PC-9 (cell line): Measurements from ENCODE around the gene ARID4A. TPM values are rescaled to one million over a fixed set of nuclear protein-coding genes. Genes with fewer than 3 reads are reported as not detected.

Experiments used
- BruUV-seq: library from RNA; stranded (reverse); fragments of 400-500 nt; replicated peaks from 2 replicates; lab custom pipeline; 2021; lab: Mats Ljungman, UMichigan
- CTCF ChIA-PET: fragments of 300-600 bp; sonication (Branson Sonifier 250); formaldehyde crosslinking; loops from one replicate; lab custom pipeline; 2022; ENCODE audit warnings: antibody characterized with exemption; lab: Charles Lee
- POLR2A ChIA-PET: fragments of 300-600 bp; sonication (Branson Sonifier 250); formaldehyde crosslinking; loops from one replicate; lab custom pipeline; 2022; ENCODE audit warnings: antibody characterized with exemption; ENCODE audit not compliant: unreplicated experiment; lab: Charles Lee
- DNase-seq, 2 experiments: peaks; one replicate each; pipeline versions ENCODE4 v3.0.0 to v3.0.0-alpha.2; 2015 to 2022; ENCODE audit warnings: mixed read lengths in 1 of 2
- H2AFZ ChIP-seq: fragments of 200-600 bp; sonication (generic); 2 replicates; pipeline ENCODE4 v1.8.1; 2017; ENCODE audit warnings: antibody characterized with exemption
- H3F3A ChIP-seq: fragments of 200-600 bp; sonication (generic); 2 replicates; pipeline ENCODE4 v1.8.1; 2017; ENCODE audit warnings: antibody characterized with exemption, mild to moderate bottlenecking, low read depth; ENCODE audit not compliant: insufficient read depth
- H3K27ac ChIP-seq: fragments of 200-600 bp; sonication (generic); 2 replicates; pipeline ENCODE4 v1.6.1; 2016; ENCODE audit warnings: mixed run types
- H3K27me3 ChIP-seq: fragments of 200-600 bp; sonication (generic); 2 replicates; pipeline ENCODE4 v1.6.1; 2016; ENCODE audit warnings: low read depth, mixed run types; ENCODE audit not compliant: insufficient read depth
- H3K36me3 ChIP-seq: fragments of 200-600 bp; sonication (generic); 2 replicates; pipeline ENCODE4 v1.6.1; 2016; ENCODE audit warnings: low read depth, mixed run types
- H3K4me1 ChIP-seq: fragments of 200-600 bp; sonication (generic); replicated peaks from 2 replicates; pipeline ENCODE4 v1.6.1; 2016; ENCODE audit warnings: mixed run types; ENCODE audit not compliant: insufficient read depth
- H3K4me2 ChIP-seq: fragments of 200-600 bp; sonication (generic); 2 replicates; pipeline ENCODE4 v1.6.1; 2017; ENCODE audit warnings: mixed run types
- H3K4me3 ChIP-seq: fragments of 200-600 bp; sonication (generic); 2 replicates; pipeline ENCODE4 v1.6.1; 2016; ENCODE audit warnings: mixed run types
- H3K79me2 ChIP-seq: fragments of 200-600 bp; sonication (generic); 2 replicates; pipeline ENCODE4 v1.6.1; 2017; ENCODE audit warnings: low read depth, mixed run types
- H3K9me2 ChIP-seq: fragments of 200-600 bp; sonication (generic); 2 replicates; pipeline ENCODE4 v1.8.1; 2017; ENCODE audit warnings: mild to moderate bottlenecking; ENCODE audit not compliant: insufficient read depth
- H3K9me3 ChIP-seq: fragments of 200-600 bp; sonication (generic); 2 replicates; pipeline ENCODE4 v1.8.1; 2016; ENCODE audit warnings: low read depth; ENCODE audit not compliant: insufficient read depth
- H4K20me1 ChIP-seq: fragments of 200-600 bp; sonication (generic); 2 replicates; pipeline ENCODE4 v1.8.1; 2017; ENCODE audit not compliant: insufficient read depth
- EZH2 ChIP-seq: fragments of 200-600 bp; sonication (generic); IDR thresholded peaks from 2 replicates; pipeline ENCODE4 v1.8.0; 2017; ENCODE audit warnings: antibody characterized with exemption, low read depth
- intact Hi-C: fragments of 100-400 bp; cut with micrococcal nuclease; formaldehyde crosslinking; loops from one replicate; pipeline ENCODE4 v1.10.0; 2022; ENCODE audit not compliant: unreplicated experiment
- total RNA-seq: library from RNA; stranded (reverse); gene quantifications from 2 replicates; pipeline ENCODE4 v1.2.3, GENCODE V29; 2021
- TF ChIP-seq, protein P1 (sequence below): fragments of 200-600 bp; sonication (generic); conservative IDR thresholded peaks from 2 replicates; pipeline ENCODE4 v1.6.1; 2017; ENCODE audit warnings: mixed run types, antibody characterized with exemption, mild to moderate bottlenecking, moderate library complexity

The ARID4A gene
- total RNA-seq, 1 experiment from 2014 or later, result 22.2 TPM

DNA sequence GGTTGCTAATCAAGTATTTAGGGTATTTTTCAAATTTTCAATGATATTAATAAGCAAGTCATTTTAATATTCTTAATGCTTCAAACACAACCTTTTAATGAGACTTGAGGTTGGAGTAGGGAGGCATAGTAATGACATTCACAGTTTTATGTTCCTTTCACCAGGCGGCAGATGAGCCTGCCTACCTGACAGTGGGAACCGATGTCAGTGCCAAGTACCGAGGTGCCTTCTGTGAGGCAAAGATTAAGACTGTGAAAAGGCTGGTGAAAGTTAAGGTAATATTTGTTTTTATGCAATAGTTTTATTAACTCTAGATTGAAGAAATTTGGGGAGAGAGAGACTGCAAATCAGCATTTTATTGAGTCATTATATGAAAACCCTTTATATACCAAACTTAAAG is 3.1 kb downstream of the ARID4A start:
- POLR2A ChIA-PET, result no interaction called here
- Histone ChIP-seq H2AFZ (no peak overlapping the region), H3K36me3 (0 out of 2 replicates have a peak, but pooled peaks cover 9% of the 10 kb centered on the region), H3K27me3 (no peaks in the 10 kb centered on the region), H3K4me3 (no peak overlapping the region), H3K79me2 (peaks cover 28% of the 10 kb centered on the region), H3K9me2 (no peaks in the 10 kb centered on the region), H3F3A (peaks cover 7% of the 10 kb centered on the region; the same call in 1 of the 2 replicates), H3K27ac (no peak overlapping the region), H3K9me3 (no peaks in the 10 kb centered on the region), H3K4me2 (no peak overlapping the region), H4K20me1 (peaks cover 11% of the 10 kb centered on the region; the same call in 1 of the 2 replicates), H3K4me1 (0 out of 2 replicates have a peak, but pooled peaks cover 13% of the 10 kb centered on the region)
- TF ChIP-seq EZH2, result no peak
- TF ChIP-seq, protein P1, sequence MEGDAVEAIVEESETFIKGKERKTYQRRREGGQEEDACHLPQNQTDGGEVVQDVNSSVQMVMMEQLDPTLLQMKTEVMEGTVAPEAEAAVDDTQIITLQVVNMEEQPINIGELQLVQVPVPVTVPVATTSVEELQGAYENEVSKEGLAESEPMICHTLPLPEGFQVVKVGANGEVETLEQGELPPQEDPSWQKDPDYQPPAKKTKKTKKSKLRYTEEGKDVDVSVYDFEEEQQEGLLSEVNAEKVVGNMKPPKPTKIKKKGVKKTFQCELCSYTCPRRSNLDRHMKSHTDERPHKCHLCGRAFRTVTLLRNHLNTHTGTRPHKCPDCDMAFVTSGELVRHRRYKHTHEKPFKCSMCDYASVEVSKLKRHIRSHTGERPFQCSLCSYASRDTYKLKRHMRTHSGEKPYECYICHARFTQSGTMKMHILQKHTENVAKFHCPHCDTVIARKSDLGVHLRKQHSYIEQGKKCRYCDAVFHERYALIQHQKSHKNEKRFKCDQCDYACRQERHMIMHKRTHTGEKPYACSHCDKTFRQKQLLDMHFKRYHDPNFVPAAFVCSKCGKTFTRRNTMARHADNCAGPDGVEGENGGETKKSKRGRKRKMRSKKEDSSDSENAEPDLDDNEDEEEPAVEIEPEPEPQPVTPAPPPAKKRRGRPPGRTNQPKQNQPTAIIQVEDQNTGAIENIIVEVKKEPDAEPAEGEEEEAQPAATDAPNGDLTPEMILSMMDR, result no peak
- no peak for DNase-seq
- intact Hi-C loops, result no loop called here
- CTCF ChIA-PET, result no interaction called here
- no TSS peak for BruUV-seq

DNA sequence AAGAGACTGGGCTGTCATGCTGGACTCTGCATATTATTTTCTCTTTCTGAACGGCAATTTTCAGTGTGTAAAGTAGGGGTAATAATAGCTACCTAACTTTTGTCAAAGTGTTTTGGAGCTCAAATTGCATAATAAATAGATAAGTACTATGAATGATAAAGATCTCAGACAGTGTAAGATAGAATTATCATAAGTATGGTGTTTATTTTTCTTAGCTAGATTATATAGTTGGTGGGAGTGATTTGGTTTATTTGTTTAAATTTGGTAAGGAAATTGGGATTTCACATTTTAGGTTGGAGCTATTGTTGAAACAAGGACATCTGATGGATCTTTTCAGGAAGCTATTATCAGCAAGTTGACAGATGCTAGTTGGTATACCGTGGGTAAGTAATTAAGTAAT is 7.4 kb downstream of the ARID4A start:
- CTCF ChIA-PET, result no interaction called here
- DNase-seq, result no peak
- Histone ChIP-seq H3K9me2 (no peaks in the 10 kb centered on the region), H3K9me3 (no peaks in the 10 kb centered on the region), H3K27ac (no peak overlapping the region), H3K36me3 (peaks cover 14% of the 10 kb centered on the region; the same call in 1 of the 2 replicates), H4K20me1 (no peaks in the 10 kb centered on the region), H3K4me3 (no peak overlapping the region), H2AFZ (no peak overlapping the region), H3K79me2 (peaks cover 2% of the 10 kb centered on the region; the same call in 1 of the 2 replicates), H3K27me3 (no peaks in the 10 kb centered on the region), H3K4me2 (no peak overlapping the region), H3K4me1 (no peaks in the 10 kb centered on the region), H3F3A (no peaks in the 10 kb centered on the region)
- POLR2A ChIA-PET, result no interaction called here
- TF ChIP-seq EZH2, result no peak
- TF ChIP-seq, protein P1, result no peak
- intact Hi-C loops, result no loop called here
- BruUV-seq, result no TSS peak

DNA sequence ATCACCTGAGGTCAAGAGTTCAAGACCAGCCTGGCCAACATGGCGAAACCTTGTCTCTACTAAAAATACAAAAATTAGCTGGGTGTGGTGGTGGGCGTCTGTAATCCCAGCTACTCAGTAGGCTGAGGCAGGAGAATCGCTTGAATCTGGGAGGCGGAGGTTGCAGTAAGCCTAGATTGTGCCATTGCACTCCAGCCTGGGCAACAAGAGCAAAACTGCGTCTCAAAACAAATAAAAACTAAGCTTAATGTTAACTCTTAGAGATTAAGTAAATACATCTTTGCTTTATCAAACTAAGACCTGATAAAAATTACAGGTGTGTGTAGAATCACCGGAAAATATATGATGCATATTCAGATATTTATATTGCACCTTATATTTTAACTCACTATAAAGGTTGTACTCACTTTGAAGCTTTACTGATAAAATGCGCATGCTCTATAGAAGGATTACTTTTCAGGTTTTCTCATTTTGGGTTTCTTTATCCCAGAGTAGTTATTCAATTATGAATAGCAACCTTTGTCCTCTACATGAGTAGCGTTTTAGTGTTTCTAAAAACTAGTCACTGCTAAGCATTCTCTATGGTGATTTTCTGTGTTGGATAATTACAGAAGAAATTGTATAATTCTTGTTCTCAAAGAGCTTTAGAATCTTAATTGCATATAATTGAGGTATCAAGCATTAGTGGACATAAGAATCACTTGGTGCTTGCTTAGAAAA is 9.4 kb downstream of the ARID4A start:
- H3K9me3 ChIP-seq, result no peaks in the 10 kb centered on the region
- intact Hi-C loops, result no loop called here
- ChIA-PET POLR2A (no interaction called here), CTCF (no interaction called here)
- H3K36me3 ChIP-seq, result peaks cover 9% of the 10 kb centered on the region; the same call in 1 of the 2 replicates
- no peak overlapping the region for H3K27ac ChIP-seq
- no peaks in the 10 kb centered on the region for H4K20me1 ChIP-seq
- no peaks in the 10 kb centered on the region for H3F3A ChIP-seq
- no peaks in the 10 kb centered on the region for H3K4me1 ChIP-seq
- no peaks in the 10 kb centered on the region for H3K9me2 ChIP-seq
- no peak overlapping the region for H3K4me2 ChIP-seq
- H2AFZ ChIP-seq, result no peak overlapping the region
- no peak for TF ChIP-seq EZH2
- TF ChIP-seq, protein P1, result no peak
- BruUV-seq, result no TSS peak
- DNase-seq, result no peak
- no peaks in the 10 kb centered on the region for H3K79me2 ChIP-seq
- H3K4me3 ChIP-seq, result no peak overlapping the region
- H3K27me3 ChIP-seq, result no peaks in the 10 kb centered on the region
